Gastrocnemius medialis (tissue), 4 donors: ENCODE measurements around the gene SLC25A1.

Source experiments
- CTCF ChIP-seq, 5 experiments: fragments of 450-650 bp in 3 of 5; fragments of 200-600 bp in 2 of 5; sonication (generic) in 2 of 5; IDR thresholded peaks in 4 of 5; conservative IDR thresholded peaks in 1 of 5; 1 replicate in 4 of 5; 2 replicates in 1 of 5; pipeline ENCODE4 v1.5.1; 2016 to 2019; ENCODE audit warnings: antibody characterized with exemption in 5 of 5, mild to moderate bottlenecking in 3 of 5, moderate library complexity in 3 of 5
- POLR2A ChIP-seq, 2 donors: fragments of 450-650 bp; IDR thresholded peaks; one replicate each; pipeline ENCODE4 v1.6.1; 2017; ENCODE audit warnings: antibody characterized with exemption in 2 of 2, mild to moderate bottlenecking in 2 of 2, moderate library complexity in 2 of 2

GRCh38 chr22:19149991-19150390 lies 28.5 kb downstream of the SLC25A1 start, which contains the start of gene GSC2:
- no peak for TF ChIP-seq CTCF (IDR thresholded peaks at IDR 0.05 in 4 of 5, conservative IDR thresholded peaks at IDR 0.05 in 1 of 5)
- no peak for TF ChIP-seq POLR2A (IDR thresholded peaks at IDR 0.05)
